HepG2 (cell line): ENCODE results near the gene SLC50A1. TPM values are rescaled to one million over a fixed set of nuclear protein-coding genes. Genes with fewer than 3 reads are reported as not detected.

Source experiments
- BRF2 ChIP-seq: sonication (generic); formaldehyde crosslinking; IDR thresholded peaks from 2 replicates; pipeline ENCODE4 v1.8.1; 2022; ENCODE audit warnings: mild to moderate bottlenecking, missing genetic modification reagents
- DNMT1 ChIP-seq: sonication (generic); formaldehyde crosslinking; IDR thresholded peaks from 2 replicates; pipeline ENCODE4 v1.5.1; 2020; ENCODE audit warnings: mild to moderate bottlenecking, missing genetic modification reagents
- LCORL ChIP-seq, 2 experiments: fragments of 450-650 bp in 1 of 2; sonication (generic) in 1 of 2; formaldehyde crosslinking in 1 of 2; IDR thresholded peaks; 2 replicates each; pipeline versions ENCODE4 v1.5.0 to v1.6.1; 2017 to 2020; ENCODE audit warnings: antibody characterized with exemption in 1 of 2, missing genetic modification reagents in 1 of 2
- MAF1 ChIP-seq: sonication (generic); formaldehyde crosslinking; IDR thresholded peaks from 2 replicates; pipeline ENCODE4 v1.5.0; 2020; ENCODE audit warnings: missing genetic modification reagents, borderline replicate concordance
- MAZ ChIP-seq, 2 experiments: sonication (generic) in 1 of 2; formaldehyde crosslinking in 1 of 2; IDR thresholded peaks; 2 replicates each; pipeline versions ENCODE4 v1.5.0 to v1.6.1; 2012 to 2020; ENCODE audit warnings: low read depth in 2 of 2, mild to moderate bottlenecking in 2 of 2, borderline replicate concordance in 1 of 2, improper control_type of control experiment in 1 of 2, low read length in 1 of 2, missing genetic modification reagents in 1 of 2, moderate library complexity in 1 of 2
- MED1 ChIP-seq: sonication (generic); formaldehyde crosslinking; IDR thresholded peaks from 2 replicates; pipeline ENCODE4 v1.4.0; 2020; ENCODE audit warnings: missing genetic modification reagents
- NFATC3 ChIP-seq: sonication (generic); formaldehyde crosslinking; IDR thresholded peaks from 2 replicates; pipeline ENCODE4 v1.5.1; 2020; ENCODE audit warnings: mild to moderate bottlenecking, missing genetic modification reagents
- NPAS2 ChIP-seq: sonication (generic); formaldehyde crosslinking; IDR thresholded peaks from 2 replicates; pipeline ENCODE4 v1.8.0; 2022; ENCODE audit warnings: mild to moderate bottlenecking, missing genetic modification reagents, borderline replicate concordance
- SMAD3 ChIP-seq: sonication (generic); formaldehyde crosslinking; IDR thresholded peaks from 2 replicates; pipeline ENCODE4 v1.4.0; 2020; ENCODE audit warnings: missing genetic modification reagents
- TEAD2 ChIP-seq: sonication (generic); formaldehyde crosslinking; IDR thresholded peaks from 2 replicates; pipeline ENCODE4 v1.9.0; 2021; ENCODE audit warnings: missing genetic modification reagents
- YEATS2 ChIP-seq: sonication (generic); formaldehyde crosslinking; IDR thresholded peaks from 2 replicates; pipeline ENCODE4 v1.4.0; 2020; ENCODE audit warnings: missing genetic modification reagents, borderline replicate concordance
- ZFP36 ChIP-seq: fragments of 150-350 bp; IDR thresholded peaks from 2 replicates; pipeline ENCODE4 v1.6.1; 2018; ENCODE audit warnings: borderline replicate concordance, low read length, low read depth; ENCODE audit not compliant: partially characterized antibody
- ZNF230 ChIP-seq: sonication (generic); formaldehyde crosslinking; IDR thresholded peaks from 2 replicates; pipeline ENCODE4 v1.4.0; 2020; ENCODE audit warnings: mild to moderate bottlenecking, missing genetic modification reagents
- ZNF496 ChIP-seq: sonication (generic); formaldehyde crosslinking; IDR thresholded peaks from 2 replicates; pipeline ENCODE4 v1.8.1; 2023; ENCODE audit warnings: mild to moderate bottlenecking, moderate library complexity, missing genetic modification reagents; ENCODE audit not compliant: insufficient replicate concordance
- ZNF619 ChIP-seq: sonication (generic); formaldehyde crosslinking; IDR thresholded peaks from 2 replicates; pipeline ENCODE4 v1.4.0; 2020; ENCODE audit warnings: mild to moderate bottlenecking, missing genetic modification reagents
- ZNF710 ChIP-seq: sonication (generic); formaldehyde crosslinking; IDR thresholded peaks from 2 replicates; pipeline ENCODE4 v1.5.0; 2020; ENCODE audit warnings: mild to moderate bottlenecking, missing genetic modification reagents, borderline replicate concordance
- ZNF749 ChIP-seq: sonication (generic); formaldehyde crosslinking; IDR thresholded peaks from 2 replicates; pipeline ENCODE4 v1.8.0; 2022; ENCODE audit warnings: mild to moderate bottlenecking, missing genetic modification reagents, moderate library complexity, borderline replicate concordance
- ZSCAN5A ChIP-seq: sonication (generic); formaldehyde crosslinking; IDR thresholded peaks from 2 replicates; pipeline ENCODE4 v1.8.0; 2022; ENCODE audit warnings: mild to moderate bottlenecking, missing genetic modification reagents, borderline replicate concordance
- polyA plus RNA-seq, 8 experiments: library from polyadenylated mRNA; depleted of rRNA in 3 of 8; stranded (reverse) in 7 of 8; unstranded in 1 of 8; fragments of >200 nt; fragmentation: Illumina TruSeq in 4 of 8; extraction: Trizol in 4 of 8; gene quantifications; 2 replicates each; pipeline versions ENCODE4 v1.2.1 to v1.2.3, GENCODE V29; 2011 to 2016; ENCODE audit warnings: low read depth in 4 of 8, missing spikeins in 1 of 8, mixed read lengths in 1 of 8; ENCODE audit not compliant: insufficient read depth in 1 of 8
- total RNA-seq, 5 experiments: library from RNA; depleted of rRNA; stranded (reverse); fragments of >200 nt; fragmentation: Illumina TruSeq; extraction: Trizol; gene quantifications; 2 replicates each; pipeline ENCODE4 v1.2.3, GENCODE V29; 2016; ENCODE audit warnings: low read depth in 1 of 5
- TF ChIP-seq, protein P1 (sequence below): sonication (generic); formaldehyde crosslinking; IDR thresholded peaks from 2 replicates; pipeline ENCODE4 v1.4.0; 2020; ENCODE audit warnings: missing genetic modification reagents
- TF ChIP-seq, protein P2 (sequence below): sonication (generic); formaldehyde crosslinking; IDR thresholded peaks from 2 replicates; pipeline ENCODE4 v1.4.0; 2020; ENCODE audit warnings: missing genetic modification reagents; ENCODE audit errors: not compliant biosample characterization

The SLC50A1 gene
- total and polyA plus RNA-seq, 2 of the 13 experiments (the other 11 are each of a cell fraction or from before 2014, with no cell fraction given): 22.5 to 46.8 TPM

- peak; percentile 80 for TF ChIP-seq MAZ (IDR thresholded peaks at IDR 0.05; ENCODE audit: borderline replicate concordance, low read depth, low read length)
- TF ChIP-seq MAZ (CRISPR knock-in tag; IDR thresholded peaks at IDR 0.05; ENCODE audit: low read depth): peak; percentile 97
- TF ChIP-seq TEAD2 (CRISPR knock-in tag): peak; percentile 46; the same call in 1 of the 2 replicates
- TF ChIP-seq LCORL (IDR thresholded peaks at IDR 0.05): no peak
- peak; percentile 98 for TF ChIP-seq LCORL (CRISPR knock-in tag; IDR thresholded peaks at IDR 0.05)
- peak; percentile 83; the same call in 1 of the 2 replicates for TF ChIP-seq ZNF619 (CRISPR knock-in tag)
- TF ChIP-seq NFATC3: peak; percentile 81; the same call in 1 of the 2 replicates
- TF ChIP-seq ZNF710 (CRISPR knock-in tag): peak; percentile 86; the same call in 1 of the 2 replicates
- TF ChIP-seq DNMT1 (CRISPR knock-in tag): no peak
- TF ChIP-seq, protein P1, sequence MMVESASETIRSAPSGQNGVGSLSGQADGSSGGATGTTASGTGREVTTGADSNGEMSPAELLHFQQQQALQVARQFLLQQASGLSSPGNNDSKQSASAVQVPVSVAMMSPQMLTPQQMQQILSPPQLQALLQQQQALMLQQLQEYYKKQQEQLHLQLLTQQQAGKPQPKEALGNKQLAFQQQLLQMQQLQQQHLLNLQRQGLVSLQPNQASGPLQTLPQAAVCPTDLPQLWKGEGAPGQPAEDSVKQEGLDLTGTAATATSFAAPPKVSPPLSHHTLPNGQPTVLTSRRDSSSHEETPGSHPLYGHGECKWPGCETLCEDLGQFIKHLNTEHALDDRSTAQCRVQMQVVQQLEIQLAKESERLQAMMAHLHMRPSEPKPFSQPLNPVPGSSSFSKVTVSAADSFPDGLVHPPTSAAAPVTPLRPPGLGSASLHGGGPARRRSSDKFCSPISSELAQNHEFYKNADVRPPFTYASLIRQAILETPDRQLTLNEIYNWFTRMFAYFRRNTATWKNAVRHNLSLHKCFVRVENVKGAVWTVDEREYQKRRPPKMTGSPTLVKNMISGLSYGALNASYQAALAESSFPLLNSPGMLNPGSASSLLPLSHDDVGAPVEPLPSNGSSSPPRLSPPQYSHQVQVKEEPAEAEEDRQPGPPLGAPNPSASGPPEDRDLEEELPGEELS (CRISPR knock-in tag): peak; percentile 97
- TF ChIP-seq ZSCAN5A (CRISPR knock-in tag): peak; percentile 97
- peak; percentile 65; the same call in 1 of the 2 replicates for TF ChIP-seq BRF2 (CRISPR knock-in tag)
- no peak for TF ChIP-seq NPAS2 (CRISPR knock-in tag)
- TF ChIP-seq MAF1: peak; percentile 29; the same call in 1 of the 2 replicates
- peak; percentile 98 for TF ChIP-seq ZNF749 (CRISPR knock-in tag)
- TF ChIP-seq YEATS2: no peak; the same call in 1 of the 2 replicates
- TF ChIP-seq, protein P2, sequence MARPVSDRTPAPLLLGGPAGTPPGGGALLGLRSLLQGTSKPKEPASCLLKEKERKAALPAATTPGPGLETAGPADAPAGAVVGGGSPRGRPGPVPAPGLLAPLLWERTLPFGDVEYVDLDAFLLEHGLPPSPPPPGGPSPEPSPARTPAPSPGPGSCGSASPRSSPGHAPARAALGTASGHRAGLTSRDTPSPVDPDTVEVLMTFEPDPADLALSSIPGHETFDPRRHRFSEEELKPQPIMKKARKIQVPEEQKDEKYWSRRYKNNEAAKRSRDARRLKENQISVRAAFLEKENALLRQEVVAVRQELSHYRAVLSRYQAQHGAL: no peak
- no peak for TF ChIP-seq ZNF496 (CRISPR knock-in tag)
- TF ChIP-seq ZFP36: no peak
- TF ChIP-seq ZNF230: peak; percentile 44; the same call in 1 of the 2 replicates
- peak; percentile 98 for TF ChIP-seq SMAD3 (CRISPR knock-in tag)
- peak; percentile 100 for TF ChIP-seq MED1
These were observed 9.6 kb upstream of the SLC50A1 start (continued) for GRCh38 chr1:155125946-155126555.
